ENCODE results near the gene GSTK1.

DNA sequence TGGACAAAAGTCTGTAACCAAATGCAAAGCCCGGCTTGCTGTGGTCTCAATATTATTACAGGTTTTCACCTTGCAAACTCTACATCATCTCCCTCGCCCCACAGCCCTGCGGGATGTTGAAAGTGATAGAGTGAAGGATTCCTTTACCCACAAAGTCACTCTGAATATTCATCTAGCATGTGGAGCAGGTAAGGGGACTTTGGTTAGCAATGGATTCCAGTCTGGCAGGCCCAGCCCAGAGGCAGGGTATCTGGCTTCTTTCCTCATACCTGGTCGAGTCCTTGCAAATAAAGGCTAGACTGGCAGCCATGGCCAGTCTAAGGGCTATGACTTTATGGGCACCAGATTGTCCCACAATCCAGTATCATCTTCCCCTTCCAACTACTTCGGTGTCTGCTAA, 38.2 kb upstream of the GSTK1 start:
- TF ChIP-seq EZH2 (IDR thresholded peaks at IDR 0.05; ENCODE audit: insufficient read depth, poor library complexity, severe bottlenecking), result no peak
- TF ChIP-seq EZH2phosphoT487 (IDR thresholded peaks at IDR 0.05; ENCODE audit: insufficient read depth, low read depth), result no peak
